Activated CD4-positive, alpha-beta memory T cell treated with anti-CD3 and anti-CD28 coated beads, Interleukin-2, amount 10 ng/mL, durations not matched to agents 7 days and 5 days (primary cell): ENCODE measurements around the gene LAYN. TPM values are rescaled to one million over a fixed set of nuclear protein-coding genes. Genes with fewer than 3 reads are reported as not detected.

Experiments used
- CTCF ChIA-PET: fragments of 350-600 bp; sonication (Branson Sonifier 250); formaldehyde crosslinking; loops from one replicate; lab custom pipeline; 2021; ENCODE audit warnings: antibody characterized with exemption, inconsistent platforms; lab: Charles Lee
- POLR2A ChIA-PET: fragments of 350-600 bp; sonication (Branson Sonifier 250); formaldehyde crosslinking; loops from one replicate; lab custom pipeline; 2021; ENCODE audit warnings: antibody characterized with exemption; lab: Charles Lee
- DNase-seq: peaks from one replicate; pipeline ENCODE4 v3.0.0-alpha.2; 2020
- H3K27ac Mint-ChIP-seq: one replicate; pipeline ENCODE4 v1.8.0; 2021; ENCODE audit warnings: mild to moderate bottlenecking, mixed read lengths
- H3K27me3 Mint-ChIP-seq: one replicate; pipeline ENCODE4 v1.8.0; 2021; ENCODE audit warnings: mixed read lengths
- H3K36me3 Mint-ChIP-seq: one replicate; pipeline ENCODE4 v1.8.0; 2021; ENCODE audit warnings: low read depth, mixed read lengths
- H3K4me1 Mint-ChIP-seq: one replicate; pipeline ENCODE4 v1.8.0; 2021; ENCODE audit warnings: mixed read lengths
- H3K4me3 Mint-ChIP-seq: one replicate; pipeline ENCODE4 v1.8.0; 2021; ENCODE audit warnings: mild to moderate bottlenecking, mixed read lengths
- H3K9me3 Mint-ChIP-seq: one replicate; pipeline ENCODE4 v1.8.0; 2021; ENCODE audit warnings: mixed read lengths
- total RNA-seq, 2 experiments: library from RNA; stranded (reverse); gene quantifications; one replicate each; pipeline ENCODE4 v1.2.3, GENCODE V29; 2021

The LAYN gene
- total RNA-seq: under 1 TPM; 0.40 to 0.76 TPM

- ChIA-PET POLR2A (no interaction called here), CTCF (no interaction called here)
- H3K4me3 Mint-ChIP-seq: peak within 1 kb of the TSS; percentile 14
- no peaks in the 10 kb centered on the region for H3K9me3 Mint-ChIP-seq
- H3K4me1 Mint-ChIP-seq: peaks cover 20% of the 10 kb centered on the region
- H3K27ac Mint-ChIP-seq: no peak within 1 kb of the TSS
- H3K36me3 Mint-ChIP-seq: no peaks in the 10 kb centered on the region
- peaks cover 71% of the 10 kb centered on the region for H3K27me3 Mint-ChIP-seq
- DNase-seq: no peak
Measured at GRCh38 chr11:111540114-111540936, at the start of gene LAYN. Gene LAYN (plus strand): TSS chr11:111540720. CDS start chr11:111540844, 124 bp downstream.

DNA sequence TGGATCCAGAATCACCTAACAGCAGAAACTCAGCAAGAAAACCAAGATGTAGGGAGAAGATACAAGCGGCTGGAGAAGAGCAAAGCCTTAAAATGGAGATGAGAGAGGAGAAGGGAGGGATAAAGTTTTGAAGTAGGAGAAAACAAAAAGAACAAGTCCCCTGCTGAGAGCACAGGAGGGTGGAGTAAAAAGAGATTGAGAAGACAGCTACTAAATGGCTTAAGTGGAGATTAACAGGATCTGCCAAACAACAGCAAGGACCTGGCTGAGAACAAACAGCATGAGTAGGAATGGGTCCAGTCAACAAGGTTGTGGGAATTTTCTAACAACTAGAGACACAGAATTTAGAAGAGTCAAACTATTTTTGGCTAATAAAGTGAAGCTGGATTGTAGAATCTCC is 46.5 kb upstream of the LAYN start:
- CTCF ChIA-PET: no interaction called here
- H3K4me1 Mint-ChIP-seq: no peaks in the 10 kb centered on the region
- POLR2A ChIA-PET: no interaction called here
- no peak for DNase-seq
- no peaks in the 10 kb centered on the region for H3K36me3 Mint-ChIP-seq
- H3K27ac Mint-ChIP-seq: no peak overlapping the region
- peaks cover 32% of the 10 kb centered on the region for H3K27me3 Mint-ChIP-seq
- H3K9me3 Mint-ChIP-seq: no peaks in the 10 kb centered on the region
- H3K4me3 Mint-ChIP-seq: no peak overlapping the region

DNA sequence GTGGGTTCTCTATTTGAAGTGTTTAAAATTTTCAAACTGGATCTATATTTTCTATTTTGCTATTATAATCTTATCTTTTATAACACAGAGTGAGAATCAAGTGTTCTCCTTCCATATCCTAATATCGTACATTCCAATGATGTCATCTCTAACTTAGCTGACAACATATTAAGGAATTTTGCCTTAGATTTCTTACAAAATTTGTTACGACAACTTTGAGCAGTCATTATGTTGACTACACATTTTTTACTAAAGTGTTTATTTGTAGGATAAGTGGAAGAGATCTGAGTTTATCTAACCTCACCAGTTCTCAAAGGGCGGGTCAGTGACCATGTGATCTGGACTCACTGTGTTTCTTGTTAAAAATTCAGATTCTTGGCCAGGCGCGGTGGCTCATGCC is 41.0 kb upstream of the LAYN start:
- H3K4me3 Mint-ChIP-seq: no peak overlapping the region
- H3K9me3 Mint-ChIP-seq: no peaks in the 10 kb centered on the region
- peaks cover 58% of the 10 kb centered on the region for H3K27me3 Mint-ChIP-seq
- no peaks in the 10 kb centered on the region for H3K36me3 Mint-ChIP-seq
- CTCF ChIA-PET: no interaction called here
- POLR2A ChIA-PET: no interaction called here
- no peak for DNase-seq
- no peak overlapping the region for H3K27ac Mint-ChIP-seq
- H3K4me1 Mint-ChIP-seq: no peaks in the 10 kb centered on the region

- H3K9me3 Mint-ChIP-seq: no peaks in the 10 kb centered on the region
- ChIA-PET CTCF (no interaction called here), POLR2A (interaction anchor here (0.7 kb wide), 1 partner anchor 1432 kb away, joined by 5 read pairs; no protein-coding TSS in a partner anchor)
- H3K36me3 Mint-ChIP-seq: no peaks in the 10 kb centered on the region
- no peaks in the 10 kb centered on the region for H3K4me1 Mint-ChIP-seq
- H3K27me3 Mint-ChIP-seq: peaks cover 63% of the 10 kb centered on the region
- DNase-seq: no peak
- H3K4me3 Mint-ChIP-seq: no peak overlapping the region
- H3K27ac Mint-ChIP-seq: no peak overlapping the region
Measured at GRCh38 chr11:111500481-111500880, 40.0 kb upstream of the LAYN start.

DNA sequence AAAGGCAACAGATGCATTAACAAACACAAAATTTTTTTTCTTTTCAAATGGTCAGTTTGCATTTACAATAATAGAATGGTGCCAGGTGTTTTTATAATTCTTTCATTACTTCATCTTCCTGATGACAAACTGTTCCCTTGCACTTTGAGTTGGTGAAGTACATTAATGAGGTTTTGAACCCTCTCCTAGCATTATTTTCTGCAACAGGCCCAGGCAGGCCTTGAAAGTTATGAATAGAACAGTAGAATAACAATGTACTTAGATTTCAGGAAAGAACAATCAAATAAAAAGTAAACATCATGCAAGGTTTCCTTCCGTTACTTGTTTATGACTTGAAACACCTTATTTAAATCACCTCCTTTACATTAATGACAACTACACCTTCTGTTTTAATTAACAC is 37.9 kb upstream of the LAYN start:
- no peaks in the 10 kb centered on the region for H3K9me3 Mint-ChIP-seq
- POLR2A ChIA-PET: no interaction called here
- H3K27me3 Mint-ChIP-seq: peaks cover 66% of the 10 kb centered on the region
- CTCF ChIA-PET: no interaction called here
- DNase-seq: no peak
- H3K27ac Mint-ChIP-seq: no peak overlapping the region
- H3K4me1 Mint-ChIP-seq: no peaks in the 10 kb centered on the region
- no peaks in the 10 kb centered on the region for H3K36me3 Mint-ChIP-seq
- no peak overlapping the region for H3K4me3 Mint-ChIP-seq

DNA sequence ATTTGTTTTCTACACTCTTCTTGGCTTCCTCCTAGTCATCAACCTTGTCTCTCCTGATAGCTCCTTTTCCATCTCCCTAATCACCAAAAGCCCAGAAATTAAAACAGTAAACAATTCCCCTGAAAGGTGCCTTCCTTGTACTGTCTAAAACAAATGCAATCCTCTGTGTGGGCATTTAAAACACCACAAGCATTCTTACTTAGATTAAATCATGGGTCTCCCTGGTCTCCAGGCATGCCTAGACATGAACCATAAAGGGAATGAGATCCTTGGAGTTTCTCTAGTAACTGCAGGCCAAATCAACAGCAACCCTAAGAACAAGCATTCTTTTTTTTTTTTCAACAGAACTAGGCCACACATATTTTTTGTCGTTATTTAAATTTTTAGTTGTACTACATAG is 30.2 kb upstream of the LAYN start:
- POLR2A ChIA-PET: no interaction called here
- Mint-ChIP-seq H3K4me1 (peaks cover 14% of the 10 kb centered on the region), H3K9me3 (no peaks in the 10 kb centered on the region), H3K27ac (no peak overlapping the region), H3K27me3 (peaks cover 63% of the 10 kb centered on the region), H3K4me3 (no peak overlapping the region), H3K36me3 (no peaks in the 10 kb centered on the region)
- CTCF ChIA-PET: no interaction called here
- DNase-seq: no peak

DNA sequence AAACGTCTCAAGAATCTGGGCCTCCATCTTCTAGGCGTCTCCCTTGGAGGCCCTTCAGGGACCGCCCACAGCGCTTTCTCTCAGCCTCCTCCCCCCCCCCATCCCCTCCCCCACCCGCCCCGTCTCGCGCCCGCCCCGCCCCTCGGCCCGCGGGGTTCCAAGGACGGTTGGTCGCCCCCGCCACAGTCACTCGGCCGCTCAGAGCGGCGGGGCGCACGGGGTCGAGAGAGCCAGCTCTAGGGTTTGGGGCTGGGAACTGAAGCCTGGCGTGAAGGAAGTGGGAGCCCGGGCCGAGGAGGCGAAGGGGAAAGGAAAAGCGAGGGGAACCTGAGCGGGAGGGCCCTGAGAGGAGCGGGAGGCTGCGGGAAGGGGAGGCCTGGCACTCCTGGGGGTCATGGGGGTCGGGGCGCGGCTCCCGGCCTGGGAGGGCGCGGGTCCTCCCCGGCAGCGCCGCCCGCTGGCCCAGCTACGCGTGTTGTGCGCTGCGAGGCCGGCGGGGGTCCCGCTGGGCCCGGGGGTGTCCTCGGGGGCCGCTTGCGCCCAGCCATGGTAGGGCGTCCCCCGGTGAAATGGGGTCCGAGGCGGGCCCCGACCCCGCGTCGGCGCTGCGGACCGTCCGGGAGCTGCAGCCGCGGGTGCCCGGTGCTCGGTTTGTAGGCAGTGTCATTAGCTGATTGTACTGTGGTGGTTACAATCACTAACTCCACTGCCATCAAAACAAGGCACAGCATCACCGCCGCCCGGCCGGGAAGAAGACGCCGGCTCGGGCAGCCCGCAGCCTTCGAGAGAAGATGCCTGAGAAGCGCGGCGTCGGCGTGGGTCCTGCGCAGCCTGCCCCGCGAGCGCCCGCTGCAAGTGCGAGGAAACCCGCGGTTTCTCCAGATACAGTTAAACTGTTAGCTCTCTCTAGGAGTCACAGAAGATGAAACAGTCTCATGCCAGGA is 28.0 kb upstream of the LAYN start, which contains the start of gene BTG4:
Gene BTG4, minus strand, starts transcription at position 91 of the 944 bp plus-strand sequence. CDS start 13,610 bp downstream, outside the sequence.
- H3K27me3 Mint-ChIP-seq: peaks cover 51% of the 10 kb centered on the region
- H3K36me3 Mint-ChIP-seq: no peaks in the 10 kb centered on the region
- peaks cover 14% of the 10 kb centered on the region for H3K4me1 Mint-ChIP-seq
- DNase-seq: no peak
- H3K9me3 Mint-ChIP-seq: no peaks in the 10 kb centered on the region
- H3K27ac Mint-ChIP-seq: no peak within 1 kb of the TSS
- ChIA-PET POLR2A (interaction anchor here (0.6 kb wide), 1 partner anchor 10 kb away, joined by 3 read pairs; no protein-coding TSS in a partner anchor), CTCF (interaction anchor here (0.8 to 2.2 kb wide), 3 partner anchors 11 to 75 kb away, joined by 3 to 6 read pairs (median 6); no protein-coding TSS in a partner anchor)
- H3K4me3 Mint-ChIP-seq: peak within 1 kb of the TSS; percentile 37

- peaks cover 14% of the 10 kb centered on the region for H3K4me1 Mint-ChIP-seq
- POLR2A ChIA-PET: interaction anchor here (0.6 kb wide), 1 partner anchor 9 kb away, joined by 3 read pairs; no protein-coding TSS in a partner anchor
- H3K36me3 Mint-ChIP-seq: no peaks in the 10 kb centered on the region
- H3K9me3 Mint-ChIP-seq: no peaks in the 10 kb centered on the region
- peaks cover 48% of the 10 kb centered on the region for H3K27me3 Mint-ChIP-seq
- DNase-seq: no peak
- CTCF ChIA-PET: interaction anchor here (0.8 to 2.2 kb wide), 3 partner anchors 10 to 74 kb away, joined by 3 to 6 read pairs (median 6); no protein-coding TSS in a partner anchor
- H3K4me3 Mint-ChIP-seq: no peak overlapping the region
- H3K27ac Mint-ChIP-seq: no peak overlapping the region
Measured at GRCh38 chr11:111513240-111513605, 27.3 kb upstream of the LAYN start.

DNA sequence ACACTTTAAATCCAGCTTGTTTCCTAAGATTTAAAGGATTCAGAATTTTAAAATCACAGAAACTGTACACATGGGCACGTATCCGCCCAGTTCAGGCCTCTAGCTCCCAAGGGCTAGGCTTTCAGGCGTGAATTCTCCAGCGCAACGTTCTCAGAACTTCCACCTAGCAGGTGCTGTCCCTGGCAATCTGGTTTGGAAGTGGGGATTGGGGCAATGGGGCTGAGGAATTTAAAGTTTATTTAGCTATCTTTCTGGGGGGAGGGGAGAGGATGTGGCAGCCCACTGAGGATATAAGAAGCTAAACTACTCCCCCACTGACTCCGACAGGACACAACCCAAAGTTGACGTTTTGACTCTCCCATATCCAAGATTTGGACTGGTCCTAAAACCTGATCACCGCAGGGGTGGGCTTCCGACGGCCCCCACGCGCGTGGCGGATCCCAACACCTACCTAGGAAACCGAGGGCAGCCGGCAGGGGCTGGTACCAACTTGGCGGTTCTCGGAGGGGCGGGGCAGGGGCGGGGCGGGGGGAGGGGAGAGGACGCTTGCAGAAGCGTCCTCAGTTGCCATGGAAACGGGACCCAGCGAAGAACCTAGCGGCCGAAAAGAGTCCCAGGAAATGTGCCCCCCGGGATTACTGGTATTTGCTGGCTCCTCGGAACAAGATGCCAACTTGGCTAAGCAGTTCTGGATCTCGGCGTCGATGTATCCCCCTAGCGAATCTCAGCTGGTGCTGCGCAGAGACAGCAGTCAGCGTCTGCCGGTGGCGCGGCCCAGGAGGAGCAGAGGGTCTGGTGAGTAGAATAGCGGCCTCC is 26.1 kb upstream of the LAYN start, which contains the start of gene HOATZ:
Gene HOATZ, plus strand, starts transcription at position 563 of the 816 bp plus-strand sequence. Its CDS starts 7 bp downstream, at position 570.
- ChIA-PET CTCF (interaction anchor here (1.0 to 2.2 kb wide), 2 partner anchors 19 to 68 kb away, joined by 3 to 6 read pairs; no protein-coding TSS in a partner anchor), POLR2A (no interaction called here)
- peaks cover 45% of the 10 kb centered on the region for H3K27me3 Mint-ChIP-seq
- H3K4me3 Mint-ChIP-seq: no peak within 1 kb of the TSS
- DNase-seq: no peak
- H3K27ac Mint-ChIP-seq: no peak within 1 kb of the TSS
- no peaks in the 10 kb centered on the region for H3K36me3 Mint-ChIP-seq
- no peaks in the 10 kb centered on the region for H3K9me3 Mint-ChIP-seq
- H3K4me1 Mint-ChIP-seq: peaks cover 14% of the 10 kb centered on the region

DNA sequence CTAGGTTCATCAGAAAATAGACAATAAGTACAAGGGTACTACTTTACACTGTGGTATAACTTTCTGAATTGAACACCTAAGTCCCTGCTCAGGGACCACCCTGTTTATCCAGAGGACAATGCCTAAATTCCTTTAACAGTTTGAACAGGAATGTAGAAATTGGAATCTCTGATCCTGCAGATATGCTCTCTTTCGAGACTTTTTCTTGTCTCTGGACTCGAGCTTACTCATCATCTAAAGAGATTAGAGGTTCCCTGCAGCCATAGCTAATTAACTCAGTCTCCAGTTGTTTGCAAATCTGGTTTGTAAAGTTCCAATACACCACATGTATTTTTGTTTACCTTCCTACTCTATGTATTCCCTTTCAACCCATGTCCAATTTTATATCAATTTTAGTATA is 24.9 kb upstream of the LAYN start:
- H3K9me3 Mint-ChIP-seq: no peaks in the 10 kb centered on the region
- peaks cover 14% of the 10 kb centered on the region for H3K4me1 Mint-ChIP-seq
- POLR2A ChIA-PET: no interaction called here
- H3K36me3 Mint-ChIP-seq: no peaks in the 10 kb centered on the region
- CTCF ChIA-PET: no interaction called here
- no peak overlapping the region for H3K4me3 Mint-ChIP-seq
- peaks cover 41% of the 10 kb centered on the region for H3K27me3 Mint-ChIP-seq
- DNase-seq: no peak
- no peak overlapping the region for H3K27ac Mint-ChIP-seq

DNA sequence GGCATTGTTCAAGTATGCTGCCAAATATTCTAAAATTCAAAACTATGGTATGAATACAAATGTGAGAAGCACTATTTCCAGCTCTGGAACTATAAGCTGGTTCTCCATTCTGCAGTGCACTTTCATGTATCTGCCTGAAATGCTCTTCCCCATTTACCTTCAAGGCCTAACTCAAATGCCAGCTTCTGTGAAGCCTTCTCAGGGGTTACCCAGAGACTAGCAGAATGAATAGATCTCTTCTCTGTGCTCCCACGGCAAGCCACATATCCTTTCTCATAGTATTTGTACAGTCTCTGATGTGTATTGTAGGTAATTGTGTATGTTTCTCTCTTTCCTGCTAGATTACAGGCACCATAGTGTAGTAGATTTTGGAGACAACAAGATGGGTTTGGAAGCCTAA is 21.9 kb upstream of the LAYN start:
- CTCF ChIA-PET: no interaction called here

GRCh38 chr11:111520560-111520959 is 20.0 kb upstream of the LAYN start:
- Mint-ChIP-seq H3K9me3 (no peaks in the 10 kb centered on the region), H3K36me3 (no peaks in the 10 kb centered on the region), H3K27me3 (peaks cover 4% of the 10 kb centered on the region), H3K27ac (no peak overlapping the region), H3K4me3 (no peak overlapping the region), H3K4me1 (no peaks in the 10 kb centered on the region)
- CTCF ChIA-PET: no interaction called here
- no peak for DNase-seq
- POLR2A ChIA-PET: no interaction called here

More for the DNA sequence above, 21.9 kb upstream of the LAYN start:
- H3K9me3 Mint-ChIP-seq: no peaks in the 10 kb centered on the region
- no peak overlapping the region for H3K27ac Mint-ChIP-seq
- no peaks in the 10 kb centered on the region for H3K36me3 Mint-ChIP-seq
- no peak overlapping the region for H3K4me3 Mint-ChIP-seq
- no peak for DNase-seq
- H3K27me3 Mint-ChIP-seq: peaks cover 19% of the 10 kb centered on the region
- peaks cover 5% of the 10 kb centered on the region for H3K4me1 Mint-ChIP-seq
- POLR2A ChIA-PET: no interaction called here
